Measurements from ENCODE around the gene PLPPR5.

GRCh38 chr1:98904684-98905083, 100.0 kb downstream of the PLPPR5 start:
- TF ChIP-seq EZH2 (IDR thresholded peaks at IDR 0.05; ENCODE audit: low read depth) (no peak), CTCF (conservative IDR thresholded peaks at IDR 0.05) (no peak)
